Stimulated activated CD8-positive, alpha-beta memory T cell treated with anti-CD3 and anti-CD28 coated beads, Interleukin-15, amount 100 ng/mL, for 48 hours (primary cell): Measurements from ENCODE around the gene GLRX.

Experiments
- DNase-seq, 2 donors: peaks; one replicate each; pipeline ENCODE4 v3.0.0-alpha.2; 2020; ENCODE audit warnings: low read depth in 2 of 2

GLRX gene

DNA sequence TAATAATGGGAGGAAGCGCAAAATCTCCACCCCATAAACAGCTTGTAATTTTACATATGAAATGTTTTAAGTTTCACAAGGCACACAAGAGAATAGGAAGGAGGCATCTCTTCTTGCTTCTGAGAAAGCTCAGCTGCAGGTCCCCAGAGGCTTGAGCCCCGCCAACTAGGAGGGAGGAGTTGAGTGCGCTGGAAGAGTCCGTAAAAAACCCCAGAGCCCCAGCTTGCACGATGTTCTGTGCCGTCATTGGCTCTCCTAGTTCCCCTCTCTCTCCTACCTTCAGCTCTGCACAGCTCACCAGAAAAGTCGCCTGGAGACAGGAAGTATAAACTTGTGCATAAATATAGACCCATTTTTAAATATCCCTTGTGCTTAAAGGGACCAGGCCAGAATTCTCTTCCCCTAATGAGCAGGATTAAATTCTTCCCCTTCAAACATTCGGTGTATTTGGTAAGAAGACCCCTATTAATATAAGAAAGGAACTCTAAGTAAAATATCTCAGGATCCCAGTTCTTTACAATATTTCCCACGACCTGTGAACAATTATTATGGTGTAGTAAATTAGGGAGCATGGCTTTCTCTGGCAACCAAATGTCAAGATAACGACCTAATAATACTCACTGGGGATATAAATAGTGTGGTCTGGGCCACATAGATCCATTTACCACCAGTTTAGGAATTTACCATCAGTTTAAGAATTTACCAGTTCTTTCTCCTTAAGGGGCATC, 13.7 kb downstream of the GLRX start:
- DNase-seq: peak; percentile 61 to 64

DNA sequence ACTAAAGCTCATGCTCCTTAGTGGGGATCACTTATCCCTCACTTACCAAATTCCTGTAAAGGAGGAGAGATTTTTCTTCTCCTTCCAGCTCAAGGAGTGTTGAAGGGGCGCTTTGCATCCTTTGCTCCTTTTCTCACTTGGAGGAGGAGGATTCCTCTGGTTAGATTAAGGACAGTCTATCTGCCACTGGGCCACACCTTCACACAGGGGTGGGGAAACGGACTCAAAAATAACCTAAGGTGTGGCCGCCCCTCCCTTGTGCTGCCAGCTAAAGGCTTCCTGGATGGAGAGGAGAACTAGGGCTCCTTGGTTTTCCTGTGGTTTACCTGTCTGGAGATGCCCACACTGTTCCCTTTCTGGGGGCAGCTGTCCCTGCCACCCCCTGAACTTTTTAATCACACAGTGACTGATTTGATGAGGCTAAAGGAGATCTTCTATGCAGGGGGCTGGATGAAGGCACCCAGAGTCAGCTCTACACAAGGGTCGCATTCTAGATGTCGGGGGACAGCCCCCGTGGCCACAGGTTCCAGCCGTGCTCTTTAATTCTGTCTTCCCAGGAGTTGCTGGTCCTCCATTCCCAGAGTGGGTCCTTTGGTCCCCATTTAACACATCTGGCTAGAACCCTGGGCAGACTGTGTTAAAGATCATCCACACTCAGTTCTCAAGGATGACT, 14.4 kb downstream of the GLRX start:
- DNase-seq: no peak

DNA sequence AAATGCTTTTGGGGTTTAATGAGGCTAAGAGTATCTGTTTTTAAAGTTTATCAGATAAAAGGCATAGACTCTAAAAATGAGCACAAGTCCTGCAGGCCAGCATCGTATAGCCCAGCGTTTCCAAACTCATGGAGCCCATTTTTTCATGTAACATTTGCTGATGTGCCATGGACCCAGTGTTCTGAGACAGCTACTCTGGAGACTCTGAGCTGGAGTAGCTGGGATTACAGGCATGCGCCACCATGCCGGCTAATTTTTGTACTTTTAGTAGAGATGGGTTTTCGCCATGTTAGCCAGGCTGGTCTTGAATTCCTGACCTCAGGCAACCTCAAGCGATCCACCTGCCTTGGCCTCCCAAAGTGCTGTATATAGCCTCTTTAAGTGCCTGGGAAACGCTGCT, 15.8 kb downstream of the GLRX start:
- DNase-seq: no peak

DNA sequence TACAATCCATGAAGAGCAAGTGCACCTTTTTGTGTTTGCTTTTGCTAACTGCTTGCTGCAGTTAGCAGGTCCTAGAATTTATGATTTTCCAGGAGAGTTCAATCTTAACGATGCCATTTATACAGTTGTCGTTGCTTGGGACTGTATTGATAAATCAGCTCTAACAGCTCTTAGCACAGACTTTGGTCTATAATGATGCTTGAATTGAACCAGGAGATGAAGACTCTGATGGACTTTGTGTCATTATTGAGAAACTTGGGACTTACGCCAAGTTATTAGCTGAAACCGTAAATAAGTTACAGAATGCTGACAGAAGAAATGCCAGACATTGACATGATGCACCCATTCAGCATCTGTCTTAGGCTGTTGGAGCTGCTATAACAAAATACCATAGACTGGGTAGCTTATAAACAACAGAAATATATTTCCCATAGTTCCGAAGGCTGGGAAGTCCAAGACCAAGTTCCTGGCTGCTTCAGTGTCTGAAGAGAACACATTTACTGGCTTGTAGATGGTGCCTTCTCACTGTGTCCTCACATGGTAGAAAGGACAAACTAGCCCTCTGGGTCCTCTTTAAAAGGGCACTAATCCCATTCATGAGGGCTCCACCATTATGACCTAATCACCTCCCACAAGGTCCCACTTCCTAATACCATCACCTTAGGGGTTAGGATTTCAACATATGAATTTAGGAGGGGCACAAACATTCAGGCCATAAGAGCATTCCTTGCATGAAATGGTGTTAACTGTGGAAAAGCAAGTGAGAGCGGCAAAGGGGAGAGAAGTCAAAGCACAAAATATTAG, 17.6 kb downstream of the GLRX start:
- no peak for DNase-seq

DNA sequence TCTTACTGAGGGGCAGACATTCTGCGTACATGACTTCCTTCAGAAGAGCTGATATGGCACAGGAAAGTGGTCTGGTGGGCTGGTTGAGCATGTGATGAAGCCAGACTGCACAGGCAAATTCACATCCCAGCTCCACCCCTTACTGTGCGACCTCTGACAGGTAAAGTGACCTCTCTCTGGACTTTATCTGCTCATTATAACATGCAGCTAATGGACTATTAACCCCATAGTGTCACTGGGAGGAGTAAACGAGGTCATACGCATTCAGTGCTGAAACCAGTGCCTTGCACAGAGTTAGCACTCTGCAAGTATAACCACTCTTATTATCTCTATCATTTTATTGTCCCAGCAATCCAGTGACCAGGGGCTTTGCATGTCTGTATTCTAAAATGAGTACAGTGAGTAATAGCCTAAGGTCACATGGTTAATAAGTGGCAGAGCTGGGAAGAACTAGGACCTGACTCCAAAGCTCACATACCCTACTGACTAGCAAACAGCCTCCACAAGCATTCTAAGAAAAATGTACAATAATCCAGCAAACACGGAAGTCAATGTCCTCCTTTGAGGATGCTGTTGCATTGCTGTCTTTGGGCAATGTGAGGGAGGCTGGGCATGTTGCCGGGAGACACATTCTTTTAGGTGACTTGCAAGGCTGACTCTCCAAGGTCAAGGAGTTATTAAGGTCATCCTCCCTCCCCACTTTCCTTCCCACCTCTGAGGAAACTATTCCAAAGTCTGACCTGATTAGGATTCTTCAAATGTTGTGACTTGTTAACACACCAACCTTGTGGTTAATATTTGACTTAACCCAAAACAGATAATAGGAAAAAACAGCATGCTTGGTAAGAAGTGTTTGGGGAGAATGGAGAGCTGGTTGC, 19.0 kb downstream of the GLRX start:
- DNase-seq: no peak

DNA sequence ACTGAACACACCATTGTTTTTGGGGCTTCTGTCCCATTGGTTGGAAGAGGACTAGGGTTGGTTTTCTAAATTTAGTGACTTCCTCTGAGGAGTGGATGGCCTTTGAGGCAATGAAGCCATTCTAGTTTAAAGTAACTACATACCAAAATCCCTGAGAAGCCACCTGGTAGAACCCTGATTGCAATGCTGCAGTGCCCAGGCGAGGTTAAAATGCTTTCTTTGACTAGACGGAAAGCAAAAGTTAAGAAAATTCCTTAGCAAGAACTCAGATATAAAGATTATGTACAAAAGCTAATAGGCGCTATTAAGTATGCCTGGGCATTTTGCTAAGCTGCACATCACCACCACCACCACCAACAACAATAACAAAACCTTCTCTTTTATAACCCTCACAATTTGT, 20.6 kb downstream of the GLRX start:
- no peak for DNase-seq

DNA sequence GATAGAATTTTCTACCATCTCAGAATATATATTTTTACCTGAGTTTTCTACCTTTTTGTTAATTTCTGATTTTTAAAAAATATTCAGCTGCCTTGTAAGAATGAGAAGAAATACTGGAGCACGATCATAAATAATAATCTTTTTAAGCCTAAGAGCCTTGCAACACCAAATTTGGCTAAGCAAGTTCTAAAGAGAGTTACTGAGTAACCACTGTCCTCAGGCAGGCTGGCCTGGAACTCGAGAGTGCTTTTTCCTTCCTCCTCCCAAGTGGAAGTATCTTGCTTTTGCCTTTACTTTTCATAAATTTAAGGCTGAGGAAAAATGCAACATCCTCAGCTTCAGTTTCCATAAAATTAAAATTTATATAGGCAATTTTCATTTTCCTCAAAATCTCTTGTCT, 21.0 kb downstream of the GLRX start:
- DNase-seq: no peak

DNA sequence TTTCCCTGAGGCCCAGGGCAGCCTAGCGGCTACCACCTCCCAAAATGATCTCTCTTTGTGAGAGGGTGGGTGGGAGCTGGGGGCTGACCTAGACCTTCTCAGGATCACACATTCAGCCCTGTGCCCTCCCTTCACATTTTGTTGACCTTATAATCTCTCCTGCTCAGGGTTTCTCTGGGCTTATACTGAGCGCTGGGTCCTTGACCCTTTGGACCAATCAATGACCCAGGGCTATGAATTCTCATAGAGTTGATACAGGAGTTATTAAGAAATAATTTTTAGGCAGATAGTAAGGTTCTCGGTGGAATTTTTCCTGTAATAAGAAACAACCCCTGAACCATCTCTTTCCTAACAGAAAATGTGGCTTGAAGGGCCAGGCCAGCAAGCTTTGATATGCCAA, 22.0 kb downstream of the GLRX start:
- DNase-seq: no peak

DNA sequence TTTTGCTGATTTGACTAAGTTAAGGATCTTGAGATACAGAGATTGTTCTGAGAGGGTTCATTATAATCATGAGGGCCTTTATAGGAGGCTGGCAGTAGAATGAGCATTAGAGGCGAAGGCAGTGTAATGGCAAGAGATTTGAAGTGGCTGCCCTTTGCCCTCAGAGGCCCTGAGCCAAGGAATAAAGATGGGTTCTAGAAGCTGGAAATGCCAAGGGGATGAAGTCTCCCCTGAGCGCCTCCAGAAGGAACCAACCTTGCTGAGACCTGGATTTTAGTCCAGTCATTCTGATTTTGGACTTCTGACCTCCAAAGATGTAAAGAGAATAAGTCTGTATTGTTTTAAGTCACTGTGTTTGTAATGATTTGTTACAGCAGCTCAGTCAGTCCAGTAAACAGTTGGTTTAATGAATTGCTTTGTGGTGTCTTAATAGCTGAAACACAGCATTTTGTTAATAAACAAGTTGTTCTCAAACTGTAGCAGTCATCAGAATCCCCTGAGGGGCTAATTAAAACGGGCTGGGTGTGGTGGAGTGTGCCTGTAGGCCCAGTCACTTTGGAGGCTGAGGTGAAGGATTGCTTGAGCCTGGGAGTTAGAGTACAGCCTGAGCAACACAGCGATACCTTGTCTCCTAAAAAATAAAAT, 23.2 kb downstream of the GLRX start:
- no peak for DNase-seq

DNA sequence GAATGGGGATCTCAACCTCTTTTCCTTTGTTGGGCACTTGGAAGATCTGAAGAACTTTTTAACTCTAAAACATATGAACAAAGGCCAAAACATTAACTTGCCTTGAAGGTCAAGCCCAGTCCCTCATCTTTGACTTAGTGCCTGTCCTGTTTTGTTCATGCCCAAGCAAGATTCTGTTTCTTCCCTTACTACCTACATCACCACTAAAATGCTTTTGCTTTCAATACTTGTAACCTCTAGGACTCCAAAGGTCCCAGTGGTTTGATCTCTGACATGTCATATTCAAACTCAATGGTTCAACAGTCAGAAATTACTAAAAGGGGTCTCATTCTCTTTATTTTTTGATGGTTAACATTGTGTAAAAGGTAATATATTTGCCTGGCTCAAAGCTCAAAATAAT, 24.0 kb downstream of the GLRX start:
- no peak for DNase-seq

DNA sequence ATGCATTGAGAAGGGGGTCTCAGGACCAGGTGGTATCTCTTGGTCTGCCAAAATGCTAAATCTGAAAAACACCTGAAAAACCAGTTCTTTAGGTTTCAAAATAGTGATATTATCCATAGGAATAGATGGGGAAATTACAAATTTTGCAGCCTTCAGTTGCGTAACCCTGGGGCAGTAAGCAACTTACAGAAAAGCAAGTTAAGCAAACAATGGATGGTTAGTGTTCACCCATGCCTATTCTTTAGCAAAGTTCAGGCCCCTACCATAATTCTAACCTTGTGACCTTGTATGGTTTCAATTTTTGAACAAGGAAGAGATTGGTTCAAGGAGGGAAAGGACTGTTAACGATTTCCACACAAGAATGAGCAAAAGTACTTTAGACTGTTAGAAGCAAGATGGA, 24.5 kb downstream of the GLRX start:
- DNase-seq: no peak

DNA sequence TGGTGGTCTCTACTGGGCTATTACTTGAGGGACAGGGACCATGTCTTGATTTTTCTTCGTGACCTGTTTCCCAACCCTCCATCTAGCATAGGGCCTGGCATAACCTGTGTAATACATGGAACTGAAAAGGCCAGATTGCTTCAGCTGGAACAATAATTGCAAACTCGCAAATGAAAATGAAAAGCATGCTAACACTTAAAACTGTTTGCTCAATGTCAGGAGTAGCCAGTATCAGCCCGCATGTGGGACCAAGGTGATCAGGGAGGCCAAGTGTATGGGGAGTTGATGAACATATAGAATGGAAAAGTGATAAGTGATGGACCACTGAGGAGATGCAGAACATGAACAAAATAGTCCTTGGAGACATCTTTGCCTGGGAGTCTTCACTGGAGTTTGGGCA, 25.2 kb downstream of the GLRX start:
- DNase-seq: no peak

DNA sequence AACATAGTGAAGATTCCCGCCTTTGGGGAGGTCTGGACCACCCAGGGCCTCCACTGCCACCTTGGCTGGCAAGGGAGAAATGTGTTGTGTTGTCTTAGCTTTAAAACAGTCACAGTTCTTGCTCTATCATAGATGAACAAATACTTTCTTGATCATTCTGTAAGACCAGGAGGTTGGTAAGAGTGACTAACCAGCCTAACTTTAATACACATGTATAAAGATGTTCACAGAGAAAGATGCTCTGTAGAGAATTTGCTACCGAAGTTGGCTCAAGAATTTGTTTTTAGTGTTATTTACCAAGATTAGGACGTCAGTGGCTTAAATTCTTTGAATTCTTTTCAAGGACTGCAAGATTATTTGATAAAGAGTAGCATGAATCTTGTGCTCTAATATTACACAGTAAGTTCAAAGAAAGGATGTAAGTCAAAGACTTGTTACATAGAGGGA, 28.4 kb downstream of the GLRX start:
- no peak for DNase-seq

DNA sequence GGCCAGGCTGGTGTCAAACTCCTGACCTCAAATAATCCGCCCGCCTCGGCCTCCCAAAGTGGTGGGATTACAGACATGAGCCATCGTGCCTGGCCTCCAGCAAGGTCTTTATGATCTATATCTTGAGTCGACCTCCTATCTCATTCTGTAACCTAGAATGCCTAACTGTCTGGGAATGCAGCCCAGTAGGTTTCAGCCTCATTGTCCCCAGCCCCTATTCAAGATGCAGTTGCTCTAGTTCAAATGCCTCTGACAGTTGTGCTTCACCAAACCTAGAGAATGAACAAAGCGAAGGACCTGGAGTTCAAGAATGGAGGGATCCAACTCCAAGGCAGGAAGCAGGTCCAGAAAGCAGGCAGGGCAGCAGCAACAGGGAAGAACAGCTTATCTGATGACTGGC, 30.8 kb downstream of the GLRX start:
- no peak for DNase-seq

DNA sequence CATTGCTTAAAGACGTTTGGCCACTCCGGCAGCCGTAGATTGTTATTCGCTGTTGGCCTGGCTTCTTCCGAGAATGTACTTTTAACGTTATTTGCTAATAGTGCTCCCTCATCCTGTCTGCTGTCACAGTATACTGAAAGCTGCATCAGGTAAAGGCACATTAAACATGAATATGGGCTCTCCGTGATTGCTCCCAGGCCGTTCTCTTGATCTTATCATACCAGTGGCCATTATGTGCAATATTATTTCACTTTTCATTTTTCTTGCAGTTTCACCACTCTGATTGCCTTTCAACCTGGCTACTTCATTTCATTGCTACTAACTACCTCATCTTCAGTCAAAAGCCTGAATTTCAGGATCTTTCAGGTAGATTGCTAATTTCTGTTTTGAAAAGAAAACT, 34.0 kb downstream of the GLRX start:
- DNase-seq: no peak

DNA sequence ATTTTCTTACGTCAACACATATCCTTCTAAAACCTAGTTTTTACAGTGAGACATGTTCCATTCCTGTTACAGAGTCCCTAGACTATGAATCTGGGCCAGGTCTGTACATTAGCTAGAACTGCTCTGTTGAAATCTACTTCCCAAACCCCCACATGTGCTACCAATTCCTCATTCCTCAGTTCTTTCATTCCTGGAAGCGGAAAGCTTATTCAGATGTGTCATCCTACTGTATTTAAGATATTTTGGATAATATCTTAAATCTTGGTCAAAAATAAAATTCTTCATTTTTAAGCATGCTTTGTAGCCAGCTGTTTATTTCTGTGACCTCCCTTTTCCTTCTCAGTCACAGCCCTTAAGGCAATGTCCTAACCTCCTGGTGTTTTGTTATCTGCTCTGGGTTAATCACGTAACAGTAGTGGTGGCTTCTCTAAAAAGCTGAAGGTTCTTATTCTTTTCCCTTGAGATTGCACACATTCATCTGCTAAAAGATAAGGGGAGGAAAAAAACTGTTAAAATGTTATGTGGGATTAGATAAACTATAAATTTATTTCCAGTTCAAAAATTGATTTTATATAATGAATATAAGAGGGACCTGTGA, 35.6 kb downstream of the GLRX start:
- DNase-seq: no peak

DNA sequence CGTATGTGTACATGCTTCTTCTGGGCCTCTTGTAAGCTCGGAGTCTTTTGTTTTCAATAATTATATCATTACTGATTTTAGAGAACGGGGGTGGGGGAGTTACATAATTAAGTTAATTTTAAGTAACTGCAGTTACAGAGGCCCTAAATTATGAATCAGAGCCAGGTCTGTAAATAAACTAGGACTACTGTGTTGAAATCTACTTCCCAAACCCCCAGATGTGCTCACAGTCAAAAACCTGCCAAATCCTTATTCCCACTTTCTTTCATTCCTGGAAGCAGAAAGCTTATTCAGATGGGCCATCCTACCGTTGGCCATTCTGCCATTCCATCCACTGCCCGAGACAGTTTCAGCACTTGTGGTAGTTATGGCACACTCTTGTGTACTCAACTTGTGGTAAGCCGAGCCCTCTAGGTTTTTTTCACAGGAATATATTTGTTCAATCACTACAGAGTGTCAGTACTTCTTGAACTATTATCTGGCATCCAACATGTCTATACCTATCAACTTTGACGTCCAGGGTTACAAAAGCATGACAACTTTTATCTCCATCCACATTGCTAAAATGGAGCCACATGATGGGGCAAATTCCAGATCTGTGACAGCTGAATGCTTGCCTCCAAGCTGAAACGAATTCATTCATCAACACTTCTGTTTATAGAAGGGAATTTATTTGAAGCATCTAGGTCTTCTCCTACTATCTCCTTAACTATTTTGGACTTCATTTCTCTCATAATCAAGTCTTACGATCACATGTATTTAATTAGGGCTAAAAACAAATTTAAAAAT, 37.8 kb downstream of the GLRX start:
- no peak for DNase-seq

DNA sequence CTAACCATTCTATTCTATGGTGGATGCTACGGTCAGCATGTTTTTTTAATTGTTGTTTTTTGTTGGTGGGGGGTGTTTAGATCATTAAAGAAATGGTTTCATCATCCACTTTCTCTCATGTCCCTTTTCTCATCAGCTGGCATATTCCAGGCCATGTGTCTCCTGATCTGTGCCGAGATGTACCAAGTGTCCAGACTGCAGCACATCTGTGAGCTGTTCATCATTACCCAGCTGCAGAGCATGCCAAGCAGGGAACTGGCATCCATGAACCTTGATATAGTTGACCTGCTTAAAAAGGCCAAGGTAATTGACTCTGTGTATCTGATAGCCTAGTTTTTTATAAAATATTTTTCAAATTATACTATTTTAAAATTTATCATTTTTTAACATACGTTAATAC, 38.9 kb downstream of the GLRX start:
- DNase-seq: no peak

DNA sequence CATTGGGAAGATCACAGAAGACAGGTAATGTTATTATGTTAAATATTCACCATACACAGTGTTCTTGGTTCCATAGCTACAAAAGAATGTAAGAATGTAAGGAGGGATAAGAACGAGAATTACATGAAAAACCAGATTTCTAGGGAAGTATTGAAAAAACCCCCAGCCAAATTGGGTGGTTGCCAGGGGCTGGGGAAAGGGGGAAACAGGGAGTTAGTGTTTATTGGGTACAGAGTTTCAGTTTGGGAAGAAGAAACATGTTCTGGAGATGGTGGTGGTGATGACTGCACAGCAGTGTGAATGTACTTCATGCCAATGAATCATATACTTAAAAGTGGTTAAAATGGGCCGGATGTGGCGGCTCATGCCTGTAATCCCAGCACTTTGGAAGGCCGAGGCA, 40.3 kb downstream of the GLRX start:
- DNase-seq: no peak

DNA sequence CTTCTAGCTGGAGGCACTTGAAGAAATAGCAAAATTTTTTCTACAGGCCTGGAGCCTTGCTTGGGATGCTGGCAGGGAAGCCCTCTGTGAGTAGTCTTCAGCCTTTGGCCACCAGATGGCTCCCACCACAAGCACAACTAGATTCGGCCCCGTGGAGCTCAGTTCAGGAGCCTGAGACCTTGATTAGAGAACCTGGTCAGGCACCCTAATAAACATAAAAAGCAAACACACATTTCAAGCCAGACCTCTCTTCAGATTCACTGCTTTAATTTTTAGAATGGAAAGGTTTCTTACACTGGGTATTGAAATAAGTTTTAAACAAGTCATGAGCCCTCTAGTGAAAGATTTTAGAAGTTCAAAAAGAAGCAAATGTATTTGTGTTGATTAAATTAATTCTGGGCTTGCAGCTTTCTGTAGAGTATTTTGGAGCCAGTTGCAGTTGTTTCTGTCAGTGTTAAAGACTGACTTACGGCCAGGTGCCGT, 41.4 kb downstream of the GLRX start:
- DNase-seq: peak; percentile 35 to 38
